GM21723 (cell line): ENCODE measurements around the gene SLC6A7.

ENCODE experiments used
- ATAC-seq: cut with Tn5 transposase; IDR thresholded peaks from one replicate; pipeline ENCODE4 v1.9.1; 2021; ENCODE audit warnings: mild to moderate bottlenecking, moderate library complexity; ENCODE audit not compliant: unreplicated experiment

SLC6A7 gene

DNA sequence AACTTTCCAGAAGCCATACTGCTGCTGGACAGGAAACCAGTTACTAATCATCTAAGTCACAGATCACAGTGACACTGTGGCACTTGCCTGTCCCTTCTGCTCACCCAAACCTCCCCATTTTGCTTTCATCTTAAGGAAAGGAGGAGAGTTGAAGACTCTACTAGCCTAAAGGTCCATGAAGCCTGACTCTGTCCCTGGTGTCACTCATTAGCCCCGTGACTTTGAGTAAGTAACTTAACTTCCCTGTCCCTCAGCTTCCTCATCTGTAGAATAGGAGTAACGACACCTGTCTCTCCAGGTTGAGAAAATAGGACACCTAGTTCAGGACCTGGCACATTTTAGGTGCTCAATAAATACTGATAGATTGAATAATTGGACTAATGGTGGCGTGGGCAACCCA, 536 bp upstream of the SLC6A7 start:
- ATAC-seq, result no peak

- no peak for ATAC-seq
Measured at GRCh38 chr5:150190503-150190979, 679 bp downstream of the SLC6A7 start.

DNA sequence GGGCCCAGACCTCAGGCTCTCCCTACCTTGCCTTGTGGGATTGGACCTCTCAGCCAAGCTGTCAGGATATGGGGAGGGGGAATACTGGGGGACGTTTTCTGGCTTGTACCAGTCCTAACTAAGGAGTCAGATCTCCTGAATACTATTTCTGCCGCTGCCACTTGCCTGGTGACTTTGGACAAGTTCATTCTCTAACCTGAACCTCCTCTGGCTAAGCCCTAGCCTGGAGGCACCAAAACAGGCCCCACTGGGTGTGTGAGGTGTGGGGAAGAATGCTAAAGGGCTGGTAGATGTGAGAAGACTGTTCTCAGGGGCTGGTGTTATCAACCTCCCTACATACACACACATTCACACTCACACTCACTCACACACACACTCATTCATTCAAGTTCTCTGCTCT, 1.1 kb downstream of the SLC6A7 start:
- no peak for ATAC-seq

GRCh38 chr5:150192462-150192861, 2.6 kb downstream of the SLC6A7 start:
- ATAC-seq, result no peak

DNA sequence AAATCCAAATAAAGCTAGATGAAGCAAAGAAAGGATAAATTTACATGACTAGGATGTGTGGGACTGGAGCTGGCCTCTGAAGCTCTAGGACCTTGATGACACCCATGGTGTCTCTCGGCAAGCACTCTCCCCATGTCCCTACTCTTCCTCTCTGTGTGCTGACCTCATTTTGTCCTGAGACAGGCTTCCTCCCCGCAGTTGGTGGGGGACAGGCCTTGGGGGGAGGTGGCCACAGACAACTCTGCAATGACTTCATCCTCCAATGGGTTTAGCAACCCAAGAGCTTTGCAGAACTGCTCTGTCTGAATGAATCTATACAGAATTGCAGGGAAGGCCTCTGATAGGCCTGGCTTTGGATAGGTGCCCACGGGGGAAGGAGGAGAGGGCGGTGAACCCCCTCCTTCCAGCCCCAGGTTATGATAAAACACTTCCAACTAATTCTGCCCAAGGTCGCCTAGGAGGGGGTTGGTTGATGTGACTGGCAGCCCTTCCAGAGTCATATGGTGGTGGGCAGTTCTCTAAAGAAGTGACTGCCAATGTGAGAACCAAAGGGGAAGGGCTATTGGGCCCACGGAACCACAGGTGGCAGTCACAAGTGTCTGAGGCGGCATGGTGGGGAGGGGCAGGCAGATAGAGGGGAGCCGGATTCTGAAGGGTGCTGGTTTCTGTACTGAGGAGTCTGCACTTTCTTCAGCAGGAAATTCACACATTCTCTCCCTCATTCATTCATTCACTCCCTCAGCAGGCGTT, 6.0 kb downstream of the SLC6A7 start:
- ATAC-seq, result no peak

DNA sequence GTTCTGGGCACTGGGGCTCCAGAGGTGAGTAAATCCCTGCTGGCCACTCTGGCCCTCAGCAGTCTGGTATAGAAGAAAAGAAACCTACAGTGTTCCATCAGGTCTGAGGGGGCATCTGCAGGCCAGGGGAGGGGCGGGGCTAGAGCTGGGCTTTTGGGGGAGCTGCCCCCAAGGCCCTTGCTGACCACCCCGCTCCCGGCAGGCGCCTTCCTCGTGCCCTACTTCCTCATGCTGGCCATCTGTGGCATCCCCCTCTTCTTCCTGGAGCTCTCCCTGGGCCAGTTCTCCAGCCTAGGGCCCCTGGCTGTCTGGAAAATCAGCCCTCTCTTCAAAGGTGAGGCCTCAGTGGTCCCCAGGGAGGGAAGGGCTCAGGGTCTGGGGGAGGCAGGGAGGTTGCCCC, 6.7 kb downstream of the SLC6A7 start:
- ATAC-seq, result no peak

DNA sequence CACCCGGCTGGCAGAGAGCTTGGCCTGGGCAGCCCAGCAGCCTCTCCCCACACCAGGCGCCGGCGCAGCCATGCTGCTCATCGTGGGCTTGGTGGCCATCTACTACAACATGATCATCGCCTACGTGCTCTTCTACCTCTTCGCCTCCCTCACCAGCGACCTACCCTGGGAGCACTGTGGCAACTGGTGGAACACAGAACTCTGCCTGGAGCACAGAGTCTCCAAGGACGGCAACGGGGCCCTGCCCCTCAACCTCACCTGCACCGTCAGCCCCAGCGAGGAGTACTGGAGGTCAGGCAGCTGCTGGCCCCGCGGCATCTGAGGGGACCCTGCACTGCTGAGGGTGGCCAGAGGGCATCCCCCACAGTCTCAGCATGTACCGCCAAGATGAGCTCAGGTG, 7.1 kb downstream of the SLC6A7 start:
- ATAC-seq, result no peak

DNA sequence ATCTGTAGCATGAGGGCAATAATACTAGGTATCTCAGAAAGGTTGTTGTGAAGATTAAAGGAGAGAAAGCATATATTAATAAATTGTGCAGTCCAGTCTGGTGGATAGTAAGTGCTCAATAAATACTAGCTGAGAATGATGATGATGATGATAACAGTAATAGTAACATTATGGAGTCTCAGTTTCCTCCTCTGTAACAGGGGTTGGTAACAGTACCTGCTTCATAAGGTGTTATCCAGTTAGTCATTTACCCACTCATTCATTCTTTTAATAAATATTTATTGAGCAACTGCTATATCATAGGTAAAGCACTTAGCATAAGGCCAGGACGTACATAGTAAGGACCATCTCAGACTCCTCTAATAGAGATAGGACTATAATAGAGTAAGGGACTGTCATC, 7.6 kb downstream of the SLC6A7 start:
- no peak for ATAC-seq

- ATAC-seq, result no peak
Measured at GRCh38 chr5:150202501-150202900, 12.6 kb downstream of the SLC6A7 start.

- no peak for ATAC-seq
Measured at GRCh38 chr5:150203832-150204589, 14.1 kb downstream of the SLC6A7 start.

DNA sequence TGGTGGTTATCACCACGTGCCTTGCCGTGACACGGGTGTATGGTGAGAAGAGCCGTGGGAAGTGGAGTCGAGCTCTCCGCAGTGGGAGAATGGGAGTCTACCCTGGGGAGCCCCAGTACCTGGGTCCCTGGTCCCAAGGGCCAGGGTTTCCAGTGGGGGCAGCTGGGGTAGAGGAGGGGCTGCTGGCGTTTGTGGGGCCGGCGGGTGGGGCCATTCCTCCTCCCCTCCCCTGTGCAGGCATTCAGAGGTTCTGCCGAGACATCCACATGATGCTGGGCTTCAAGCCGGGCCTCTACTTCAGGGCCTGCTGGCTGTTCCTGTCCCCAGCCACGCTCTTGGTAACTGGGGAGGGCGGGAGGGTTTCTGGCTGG, 14.7 kb downstream of the SLC6A7 start:
- ATAC-seq, result no peak

DNA sequence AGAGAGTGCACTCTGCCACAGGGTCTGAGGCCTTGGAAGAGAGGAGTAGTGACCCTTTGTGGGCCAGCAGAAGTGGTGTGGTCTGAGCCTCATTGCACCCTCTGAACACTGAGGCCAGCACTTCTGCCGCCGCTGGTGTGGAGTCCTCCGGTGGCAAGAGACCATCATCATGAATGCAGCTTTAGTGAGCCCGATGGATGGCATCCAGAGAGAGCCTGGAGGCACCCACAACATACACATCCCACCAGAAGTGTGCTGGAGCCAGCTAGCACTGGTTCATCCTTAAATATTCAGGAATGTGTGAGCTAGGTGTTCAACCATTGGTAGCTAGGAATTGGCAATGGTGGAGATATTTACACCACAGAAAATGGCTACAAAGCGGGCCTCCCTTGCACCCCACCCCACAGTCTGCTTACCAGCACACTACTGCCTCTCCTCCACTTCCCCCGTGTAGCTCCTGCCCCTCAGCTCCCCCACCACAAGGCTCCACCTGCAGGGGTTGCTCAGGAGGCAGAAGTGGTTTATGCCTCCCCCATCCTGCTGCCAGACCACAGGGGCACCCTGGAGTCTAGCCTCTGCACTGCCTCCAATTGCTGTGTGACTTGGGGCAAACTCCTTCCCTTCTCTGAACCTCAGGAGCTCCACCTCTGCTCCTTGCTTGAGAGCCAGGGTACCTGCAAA, 16.4 kb downstream of the SLC6A7 start:
- no peak for ATAC-seq

DNA sequence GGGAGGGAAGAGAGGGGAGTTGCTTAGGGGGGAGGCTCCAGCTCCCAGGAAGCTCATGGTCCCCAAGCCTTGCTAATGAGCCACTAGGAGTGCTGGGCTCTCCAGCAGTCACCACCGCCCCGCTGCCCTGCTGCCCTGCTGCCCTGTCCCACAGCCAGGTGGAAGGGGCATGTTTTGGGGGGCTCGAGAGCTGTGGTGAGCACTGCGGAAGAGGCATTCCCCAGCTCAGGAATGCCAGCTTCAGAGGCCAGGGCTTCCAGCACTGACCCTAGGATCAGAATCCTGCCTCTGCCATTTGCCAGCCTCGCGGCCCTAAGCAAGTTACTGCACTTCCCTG, 16.9 kb downstream of the SLC6A7 start:
- no peak for ATAC-seq

- ATAC-seq, result no peak
Measured at GRCh38 chr5:150208187-150209098, 18.6 kb downstream of the SLC6A7 start.

DNA sequence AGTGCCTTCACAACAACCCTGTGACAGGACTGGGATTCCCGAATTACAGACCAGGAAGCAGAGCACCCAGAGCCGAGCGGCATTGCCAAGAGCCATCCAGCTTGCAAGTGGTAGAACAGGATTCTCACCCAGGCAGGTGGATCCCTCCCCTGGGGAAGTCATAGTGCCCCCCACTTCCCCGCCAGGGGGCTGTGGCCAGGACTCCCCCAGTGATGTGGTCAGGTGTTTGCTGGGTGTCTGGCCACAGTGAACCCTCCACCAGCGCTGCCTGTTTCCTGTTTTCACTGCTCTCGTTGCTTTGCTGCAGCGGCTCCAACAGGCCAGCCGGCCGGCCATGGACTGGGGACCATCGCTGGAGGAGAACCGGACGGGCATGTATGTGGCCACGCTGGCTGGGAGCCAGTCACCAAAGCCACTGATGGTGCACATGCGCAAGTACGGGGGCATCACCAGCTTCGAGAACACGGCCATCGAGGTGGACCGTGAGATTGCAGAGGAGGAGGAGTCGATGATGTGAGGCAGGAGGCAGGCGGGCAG, 19.3 kb downstream of the SLC6A7 start:
- ATAC-seq, result no peak

GRCh38 chr5:150210644-150211043, 20.8 kb downstream of the SLC6A7 start:
- ATAC-seq, result no peak

DNA sequence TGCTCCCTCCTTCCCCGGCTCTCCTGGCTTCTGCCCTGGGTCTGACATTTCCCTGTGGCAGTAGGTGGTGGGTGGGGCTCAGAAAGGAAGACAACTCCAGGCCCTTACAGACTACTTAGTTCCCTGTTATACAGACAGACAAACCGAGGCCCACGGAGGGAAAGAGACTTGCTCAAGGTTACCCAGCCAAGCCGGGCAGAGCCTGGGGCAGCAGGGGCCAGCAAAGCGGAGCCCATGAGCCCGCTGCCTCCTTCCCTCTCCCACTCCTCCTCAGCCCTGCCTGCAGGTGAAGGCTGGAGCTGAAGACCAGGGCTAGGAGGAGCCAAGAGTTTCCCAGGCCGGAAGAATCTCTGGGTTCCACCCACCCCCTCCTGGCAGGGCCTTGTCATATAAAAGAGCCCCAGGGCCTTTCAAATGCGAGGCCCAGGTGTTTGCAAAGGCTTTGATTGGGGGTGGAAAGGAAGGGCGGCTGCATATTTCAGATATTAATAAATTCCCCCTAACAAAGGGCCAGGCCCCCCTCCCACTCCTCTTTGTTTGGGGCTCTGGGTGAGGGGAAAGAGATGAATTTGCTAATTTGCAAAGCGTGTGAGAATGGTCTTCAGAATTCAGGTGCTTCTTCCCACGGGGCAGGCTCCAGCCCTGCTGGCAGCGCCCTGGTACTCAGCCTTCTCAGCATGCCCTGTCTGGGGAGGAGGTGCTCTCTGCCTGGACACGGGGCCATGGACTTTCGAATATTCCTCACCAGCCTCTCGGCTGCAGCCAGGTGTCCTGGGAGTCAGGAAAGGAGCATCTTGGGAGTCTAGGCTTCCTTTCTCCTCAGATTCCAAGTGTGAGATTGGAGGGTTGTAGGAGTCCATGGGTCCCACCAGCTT, 21.5 kb downstream of the SLC6A7 start:
- ATAC-seq, result no peak

- no peak for ATAC-seq
Measured at GRCh38 chr5:150213530-150213929, 23.7 kb downstream of the SLC6A7 start.

DNA sequence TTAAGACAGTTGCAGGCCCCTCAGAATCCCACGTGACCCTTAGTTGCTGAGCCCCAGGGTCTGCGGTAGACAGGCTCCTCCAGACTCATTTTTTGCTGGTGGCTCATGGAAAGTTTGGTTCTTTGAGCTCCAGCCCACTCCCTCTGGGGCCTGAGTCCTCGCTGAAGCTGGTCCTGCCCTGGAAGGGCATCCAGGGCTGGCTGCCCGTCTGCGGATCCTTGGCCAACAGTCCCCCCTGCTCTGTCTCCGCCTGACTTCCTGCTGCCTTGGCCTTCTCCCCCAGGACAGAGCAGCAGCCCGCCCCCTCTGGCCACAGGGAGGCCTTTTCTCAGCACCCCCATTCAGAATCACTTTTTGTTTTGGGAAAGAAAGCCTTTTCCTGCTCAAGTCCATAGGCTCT, 24.4 kb downstream of the SLC6A7 start:
- no peak for ATAC-seq
